Calu3 (cell line): ENCODE data around the gene SFXN4. TPM values are rescaled to one million over a fixed set of nuclear protein-coding genes. Genes with fewer than 3 reads are reported as not detected.
A peak's percentile ranks its signal among the peaks of the same experiment; 100 is the strongest.
"Not testable (repeated sequence)": the region's sequence is repeated elsewhere in the genome, so short reads cannot be mapped to it uniquely, and the experiment has no call there.

ENCODE experiments used
- BruUV-seq: library from RNA; stranded (reverse); fragments of 400-500 nt; replicated peaks from 2 replicates; lab custom pipeline; 2021; lab: Mats Ljungman, UMichigan
- CTCF ChIA-PET: fragments of 300-600 bp; sonication (Branson Sonifier 250); formaldehyde crosslinking; loops from one replicate; lab custom pipeline; 2022; ENCODE audit warnings: antibody characterized with exemption; lab: Charles Lee
- DNase-seq: peaks from one replicate; pipeline ENCODE4 v3.0.0; 2022
- H3K27ac Mint-ChIP-seq: one replicate; pipeline ENCODE4 v1.8.0; 2022; ENCODE audit warnings: mixed read lengths; ENCODE audit not compliant: unreplicated experiment
- H3K27me3 Mint-ChIP-seq: one replicate; pipeline ENCODE4 v1.8.0; 2022; ENCODE audit warnings: mixed read lengths; ENCODE audit not compliant: unreplicated experiment
- H3K36me3 Mint-ChIP-seq: one replicate; pipeline ENCODE4 v1.8.0; 2022; ENCODE audit warnings: mild to moderate bottlenecking, moderate library complexity, mixed read lengths; ENCODE audit not compliant: insufficient read depth, unreplicated experiment
- H3K4me1 Mint-ChIP-seq: one replicate; pipeline ENCODE4 v1.8.0; 2022; ENCODE audit warnings: mild to moderate bottlenecking, low read depth, mixed read lengths; ENCODE audit not compliant: unreplicated experiment
- H3K4me3 Mint-ChIP-seq: one replicate; pipeline ENCODE4 v1.8.0; 2022; ENCODE audit warnings: mild to moderate bottlenecking, low read depth, moderate library complexity, mixed read lengths; ENCODE audit not compliant: unreplicated experiment
- H3K9me3 Mint-ChIP-seq: one replicate; pipeline ENCODE4 v1.8.0; 2022; ENCODE audit warnings: low read depth, mixed read lengths; ENCODE audit not compliant: unreplicated experiment
- CTCF ChIP-seq: fragments of 200-600 bp; IDR thresholded peaks from one replicate; pipeline ENCODE4 v1.8.0; 2022; ENCODE audit warnings: antibody characterized with exemption; ENCODE audit not compliant: unreplicated experiment
- intact Hi-C: fragments of 100-400 bp; cut with micrococcal nuclease; formaldehyde crosslinking; loops from one replicate; pipeline ENCODE4 v1.10.0; 2022; ENCODE audit not compliant: unreplicated experiment
- total RNA-seq: library from RNA; stranded (reverse); gene quantifications from 2 replicates; pipeline ENCODE4 v1.2.3, GENCODE V29; 2022

The SFXN4 gene
- total RNA-seq, 1 experiment from 2014 or later = 19.9 TPM

- intact Hi-C loops = no loop called here
- Mint-ChIP-seq H3K9me3 (no peaks in the 10 kb centered on the region), H3K27ac (no peak overlapping the region), H3K4me1 (no peaks in the 10 kb centered on the region), H3K27me3 (no peaks in the 10 kb centered on the region), H3K4me3 (no peak overlapping the region), H3K36me3 (no peaks in the 10 kb centered on the region)
- TF ChIP-seq CTCF = no peak
- DNase-seq = no peak
- BruUV-seq = no TSS peak
- CTCF ChIA-PET = interaction anchor here (0.6 to 1.0 kb wide), 4 partner anchors 9 to 299 kb away, joined by 3 to 12 read pairs (median 4); no protein-coding TSS in a partner anchor
Measured at GRCh38 chr10:119190353-119190752, 24.8 kb upstream of the SFXN4 start.

- H3K27ac Mint-ChIP-seq = no peak overlapping the region
- H3K9me3 Mint-ChIP-seq = no peaks in the 10 kb centered on the region
- intact Hi-C loops = no loop called here
- no TSS peak for BruUV-seq
- no peaks in the 10 kb centered on the region for H3K36me3 Mint-ChIP-seq
- no peaks in the 10 kb centered on the region for H3K4me1 Mint-ChIP-seq
- no peaks in the 10 kb centered on the region for H3K27me3 Mint-ChIP-seq
- H3K4me3 Mint-ChIP-seq = no peak overlapping the region
- TF ChIP-seq CTCF = no peak
- CTCF ChIA-PET = interaction anchor here (0.6 to 1.0 kb wide), 3 partner anchors 10 to 300 kb away, joined by 3 to 4 read pairs (median 3); no protein-coding TSS in a partner anchor
- DNase-seq = no peak
Measured at GRCh38 chr10:119189811-119190282, 24.3 kb upstream of the SFXN4 start.

- Mint-ChIP-seq H3K4me1 (no peaks in the 10 kb centered on the region), H3K36me3 (peaks cover 3% of the 10 kb centered on the region), H3K27ac (no peak overlapping the region), H3K27me3 (no peaks in the 10 kb centered on the region), H3K9me3 (no peaks in the 10 kb centered on the region), H3K4me3 (no peak overlapping the region)
- CTCF ChIA-PET = interaction anchor here (0.6 to 0.8 kb wide), 3 partner anchors 23 to 367 kb away, joined by 3 to 4 read pairs (median 4); partner anchors contain the start of gene GRK5
- no peak for DNase-seq
- BruUV-seq = no TSS peak
- intact Hi-C loops = no loop called here
- no peak for TF ChIP-seq CTCF
Measured at GRCh38 chr10:119183664-119184412, 18.3 kb upstream of the SFXN4 start.

GRCh38 chr10:119180850-119181400 lies 15.4 kb upstream of the SFXN4 start:
- CTCF ChIA-PET = interaction anchor here (0.6 to 0.8 kb wide), 3 partner anchors 18 to 269 kb away, joined by 3 to 4 read pairs (median 3); no protein-coding TSS in a partner anchor
- DNase-seq, H3K27ac Mint-ChIP-seq, H3K9me3 Mint-ChIP-seq, intact Hi-C loops, H3K27me3 Mint-ChIP-seq, H3K4me3 Mint-ChIP-seq, H3K4me1 Mint-ChIP-seq: not testable (repeated sequence)
- TSS peak; percentile 5 for BruUV-seq
- H3K36me3 Mint-ChIP-seq = peaks cover 15% of the 10 kb centered on the region
